ENCODE measurements around the gene KIF16B. TPM values are rescaled to one million over a fixed set of nuclear protein-coding genes. Genes with fewer than 3 reads are reported as not detected.

KIF16B gene
- total and polyA plus RNA-seq, 4 donors, result 5.9 to 20.3 (median 9.6) TPM

DNA sequence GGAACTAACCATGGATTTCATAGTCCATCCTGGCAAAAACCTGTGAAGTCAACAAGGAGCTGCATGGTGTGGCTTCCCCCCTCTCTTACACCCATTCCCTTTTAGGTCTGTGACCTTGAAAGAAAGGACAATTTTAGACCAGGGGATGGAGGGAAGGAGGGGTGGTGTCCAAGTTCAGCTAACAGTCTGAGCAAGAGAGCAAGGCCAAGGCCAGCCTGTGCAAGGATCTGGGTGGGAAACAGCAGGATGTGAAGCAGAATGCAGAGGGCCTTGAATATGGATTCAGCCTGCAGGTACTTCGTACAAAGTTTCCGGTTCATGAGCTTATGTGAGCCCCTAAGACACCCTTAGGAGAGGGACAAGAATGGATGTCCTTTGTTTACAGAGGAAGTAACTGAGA lies 293.0 kb downstream of the KIF16B start:
- H3K4me3 ChIP-seq, result no peak overlapping the region
- peaks cover 0 to 2% (median 0%) of the 10 kb centered on the region in 4 donors for H3K9me3 ChIP-seq (ENCODE audit: control insufficient read depth in 4 of 4, insufficient read depth in 3 of 4, low read length in 3 of 4)
- H3K27me3 ChIP-seq (ENCODE audit: control insufficient read depth in 3 of 3, insufficient read depth in 3 of 3, low read length in 2 of 3), result no peaks in the 10 kb centered on the region
- no peak overlapping the region for H3K9ac ChIP-seq (ENCODE audit: insufficient read depth in 1 of 2, low read length in 2 of 2)
- WGBS, 2 donors, result 92 to 100% methylated on average over 2 of the region's 2 CpGs
- peaks cover 0 to 4% (median 0%) of the 10 kb centered on the region in 5 donors for H3K4me1 ChIP-seq (ENCODE audit: control insufficient read depth in 5 of 5, insufficient read depth in 5 of 5, low read length in 5 of 5)
- no peak overlapping the region for H3K27ac ChIP-seq (ENCODE audit: low read depth in 1 of 2, low read length in 1 of 2)
- TF ChIP-seq, protein P1, sequence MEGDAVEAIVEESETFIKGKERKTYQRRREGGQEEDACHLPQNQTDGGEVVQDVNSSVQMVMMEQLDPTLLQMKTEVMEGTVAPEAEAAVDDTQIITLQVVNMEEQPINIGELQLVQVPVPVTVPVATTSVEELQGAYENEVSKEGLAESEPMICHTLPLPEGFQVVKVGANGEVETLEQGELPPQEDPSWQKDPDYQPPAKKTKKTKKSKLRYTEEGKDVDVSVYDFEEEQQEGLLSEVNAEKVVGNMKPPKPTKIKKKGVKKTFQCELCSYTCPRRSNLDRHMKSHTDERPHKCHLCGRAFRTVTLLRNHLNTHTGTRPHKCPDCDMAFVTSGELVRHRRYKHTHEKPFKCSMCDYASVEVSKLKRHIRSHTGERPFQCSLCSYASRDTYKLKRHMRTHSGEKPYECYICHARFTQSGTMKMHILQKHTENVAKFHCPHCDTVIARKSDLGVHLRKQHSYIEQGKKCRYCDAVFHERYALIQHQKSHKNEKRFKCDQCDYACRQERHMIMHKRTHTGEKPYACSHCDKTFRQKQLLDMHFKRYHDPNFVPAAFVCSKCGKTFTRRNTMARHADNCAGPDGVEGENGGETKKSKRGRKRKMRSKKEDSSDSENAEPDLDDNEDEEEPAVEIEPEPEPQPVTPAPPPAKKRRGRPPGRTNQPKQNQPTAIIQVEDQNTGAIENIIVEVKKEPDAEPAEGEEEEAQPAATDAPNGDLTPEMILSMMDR (IDR thresholded peaks at IDR 0.05; ENCODE audit: control extremely low read depth, extremely low read depth), result no peak
- DNase-seq, result no peak
- H3K36me3 ChIP-seq (ENCODE audit: control insufficient read depth in 4 of 4, insufficient read depth in 4 of 4, low read length in 4 of 4), result peaks cover 0 to 2% (median 0%) of the 10 kb centered on the region in 4 donors
- ATAC-seq (ENCODE audit: insufficient read depth, low FRiP score), result no peak

DNA sequence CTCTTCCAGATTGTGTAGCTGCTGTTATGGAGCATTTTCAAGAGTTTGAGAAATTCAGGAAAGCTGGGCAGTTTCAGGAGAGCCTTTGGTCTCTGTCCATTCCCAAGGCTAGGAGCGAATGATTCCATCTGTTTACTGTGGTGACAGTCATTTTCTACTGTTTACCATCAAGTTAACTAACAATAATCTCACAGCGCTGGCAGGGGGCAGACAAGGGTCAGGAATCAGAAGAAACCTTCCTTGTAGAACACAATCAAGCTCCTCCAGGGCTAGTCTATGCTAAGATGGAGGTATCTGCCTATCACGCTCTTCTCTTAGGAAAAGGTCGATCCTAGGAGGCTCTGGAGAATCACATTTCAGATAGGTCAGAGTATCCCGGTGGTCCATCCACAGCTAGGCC lies 293.9 kb downstream of the KIF16B start:
- TF ChIP-seq, protein P1 (IDR thresholded peaks at IDR 0.05; ENCODE audit: control extremely low read depth, extremely low read depth), result no peak
- Histone ChIP-seq H3K4me1 (ENCODE audit: control insufficient read depth in 5 of 5, insufficient read depth in 5 of 5, low read length in 5 of 5) (peaks cover 0 to 9% (median 2%) of the 10 kb centered on the region in 5 donors), H3K9ac (ENCODE audit: insufficient read depth in 1 of 2, low read length in 2 of 2) (no peak overlapping the region), H3K27me3 (ENCODE audit: control insufficient read depth in 3 of 3, insufficient read depth in 3 of 3, low read length in 2 of 3) (no peaks in the 10 kb centered on the region), H3K36me3 (ENCODE audit: control insufficient read depth in 4 of 4, insufficient read depth in 4 of 4, low read length in 4 of 4) (peaks cover 0 to 2% (median 0%) of the 10 kb centered on the region in 4 donors), H3K27ac (ENCODE audit: low read depth in 1 of 2, low read length in 1 of 2) (no peak overlapping the region), H3K9me3 (ENCODE audit: control insufficient read depth in 4 of 4, insufficient read depth in 3 of 4, low read length in 3 of 4) (peaks cover 0 to 2% (median 0%) of the 10 kb centered on the region in 4 donors), H3K4me3 (no peak overlapping the region)
- DNase-seq (peak in 2 of 3 donors; percentile 22 to 24), ATAC-seq (ENCODE audit: insufficient read depth, low FRiP score) (no peak)
- 90 to 91% methylated on average over 5 of the region's 5 CpGs for WGBS, 2 donors

DNA sequence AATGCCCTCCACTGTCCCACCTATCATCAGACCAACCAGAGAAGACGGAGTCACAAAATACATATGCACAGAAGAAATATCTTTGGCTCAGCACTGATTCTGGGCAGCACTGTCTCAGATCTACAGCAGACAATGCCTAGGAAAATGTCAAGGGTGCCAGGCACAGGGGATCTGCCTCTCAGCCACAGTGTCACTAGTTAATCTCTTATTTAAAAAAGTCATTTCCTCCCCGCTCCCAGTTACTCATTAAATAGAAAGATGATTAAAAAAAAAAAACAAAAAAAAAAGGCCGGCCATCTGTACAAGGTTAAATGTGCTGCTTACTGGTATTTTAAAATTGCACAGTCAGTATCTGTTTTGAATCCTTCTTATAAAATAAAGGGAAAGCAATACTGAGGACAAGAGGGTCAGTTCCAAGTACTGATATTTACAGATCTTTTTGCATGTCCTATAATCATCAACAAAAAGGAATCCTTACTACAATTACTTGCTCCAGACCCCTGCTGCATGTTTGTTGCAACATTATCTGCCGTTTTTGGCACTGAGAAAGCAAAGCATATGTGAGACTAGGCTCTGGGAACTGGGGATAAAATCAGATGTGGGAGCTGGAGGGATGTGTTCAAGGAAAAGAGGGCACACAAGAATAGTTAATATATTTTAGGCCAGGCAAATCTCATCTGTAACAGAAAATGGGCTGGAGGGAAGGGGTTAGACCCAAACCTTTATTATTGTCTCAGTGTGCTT lies 299.3 kb downstream of the KIF16B start:
- Histone ChIP-seq H3K4me3 (no peak overlapping the region), H3K36me3 (ENCODE audit: control insufficient read depth in 4 of 4, insufficient read depth in 4 of 4, low read length in 4 of 4) (peaks cover 0 to 6% (median 0%) of the 10 kb centered on the region in 4 donors), H3K27ac (ENCODE audit: low read depth in 1 of 2, low read length in 1 of 2) (no peak overlapping the region), H3K4me1 (ENCODE audit: control insufficient read depth in 5 of 5, insufficient read depth in 5 of 5, low read length in 5 of 5) (peaks cover 0 to 17% (median 0%) of the 10 kb centered on the region in 5 donors), H3K27me3 (ENCODE audit: control insufficient read depth in 3 of 3, insufficient read depth in 3 of 3, low read length in 2 of 3) (no peaks in the 10 kb centered on the region), H3K9me3 (ENCODE audit: control insufficient read depth in 4 of 4, insufficient read depth in 3 of 4, low read length in 3 of 4) (no peaks in the 10 kb centered on the region), H3K9ac (ENCODE audit: insufficient read depth in 1 of 2, low read length in 2 of 2) (no peak overlapping the region)
- 79 to 89% methylated on average over 4 of the region's 4 CpGs for WGBS, 2 donors
- DNase-seq (peak in 2 of 3 donors; percentile 76 to 83), ATAC-seq (ENCODE audit: insufficient read depth, low FRiP score) (no peak)
- TF ChIP-seq, protein P1 (IDR thresholded peaks at IDR 0.05; ENCODE audit: control extremely low read depth, extremely low read depth), result no peak
